ENCODE measurements around the gene ADGRL1.
"Not testable (repeated sequence)": the region's sequence is repeated elsewhere in the genome, so short reads cannot be mapped to it uniquely, and the experiment has no call there.

DNA sequence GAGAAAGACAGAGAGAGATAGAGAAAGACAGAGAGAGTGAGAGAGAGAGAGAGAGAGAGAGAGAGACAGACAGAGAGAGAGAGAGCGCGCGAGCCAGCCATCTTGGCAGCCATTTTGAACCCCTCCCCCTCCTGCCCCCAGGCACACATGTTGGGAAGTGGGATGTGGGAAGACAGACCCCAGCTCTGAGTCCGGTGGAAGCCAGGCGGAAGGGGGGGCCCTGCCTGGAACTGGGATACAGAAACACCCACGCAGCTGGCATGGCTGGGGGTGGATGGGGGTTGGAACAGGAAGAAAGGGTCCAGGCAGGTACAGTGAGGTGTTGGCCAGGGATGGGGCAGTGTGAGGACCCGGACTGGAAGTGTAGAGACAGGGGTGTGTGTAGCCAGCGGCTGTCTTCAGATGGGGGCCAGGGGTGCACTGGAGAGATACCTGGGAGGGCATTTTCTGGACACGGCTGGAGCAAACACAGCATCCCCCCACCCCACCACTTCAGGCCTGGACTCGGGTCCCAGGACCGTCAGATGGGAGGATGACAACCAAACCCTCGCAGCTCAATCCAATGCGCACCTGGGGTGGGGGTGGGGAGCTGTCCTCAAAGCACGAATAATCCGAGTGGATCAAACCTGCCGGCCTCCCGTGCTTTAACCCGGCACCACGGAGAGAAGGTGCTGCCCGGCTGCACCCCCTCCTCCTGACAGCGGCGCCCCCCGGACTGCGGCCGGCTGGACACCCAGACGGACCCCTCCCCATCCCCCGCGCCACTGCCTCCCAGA is 1.1 kb downstream of the ADGRL1 start:
- not testable (repeated sequence) for TF ChIP-seq EZH2 (IDR thresholded peaks at IDR 0.05; ENCODE audit: borderline replicate concordance, insufficient read depth, low read depth, low read length, poor library complexity, severe bottlenecking)
- TF ChIP-seq, protein P1, sequence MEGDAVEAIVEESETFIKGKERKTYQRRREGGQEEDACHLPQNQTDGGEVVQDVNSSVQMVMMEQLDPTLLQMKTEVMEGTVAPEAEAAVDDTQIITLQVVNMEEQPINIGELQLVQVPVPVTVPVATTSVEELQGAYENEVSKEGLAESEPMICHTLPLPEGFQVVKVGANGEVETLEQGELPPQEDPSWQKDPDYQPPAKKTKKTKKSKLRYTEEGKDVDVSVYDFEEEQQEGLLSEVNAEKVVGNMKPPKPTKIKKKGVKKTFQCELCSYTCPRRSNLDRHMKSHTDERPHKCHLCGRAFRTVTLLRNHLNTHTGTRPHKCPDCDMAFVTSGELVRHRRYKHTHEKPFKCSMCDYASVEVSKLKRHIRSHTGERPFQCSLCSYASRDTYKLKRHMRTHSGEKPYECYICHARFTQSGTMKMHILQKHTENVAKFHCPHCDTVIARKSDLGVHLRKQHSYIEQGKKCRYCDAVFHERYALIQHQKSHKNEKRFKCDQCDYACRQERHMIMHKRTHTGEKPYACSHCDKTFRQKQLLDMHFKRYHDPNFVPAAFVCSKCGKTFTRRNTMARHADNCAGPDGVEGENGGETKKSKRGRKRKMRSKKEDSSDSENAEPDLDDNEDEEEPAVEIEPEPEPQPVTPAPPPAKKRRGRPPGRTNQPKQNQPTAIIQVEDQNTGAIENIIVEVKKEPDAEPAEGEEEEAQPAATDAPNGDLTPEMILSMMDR (IDR thresholded peaks at IDR 0.05) = not testable (repeated sequence)

Data from B cell (primary cell).